ENCODE results near the gene DCHS1. TPM values are rescaled to one million over a fixed set of nuclear protein-coding genes. Genes with fewer than 3 reads are reported as not detected.

The DCHS1 gene
- total RNA-seq, 1 experiment from 2014 or later: 14.2 TPM

GRCh38 chr11:6658647-6659046 is 3.0 kb upstream of the DCHS1 start:
- no peak for TF ChIP-seq AFF4 (CRISPR knock-in tag; IDR thresholded peaks at IDR 0.05; ENCODE audit: borderline replicate concordance)
- TF ChIP-seq MYBL2 (CRISPR knock-in tag; IDR thresholded peaks at IDR 0.05): no peak
- TF ChIP-seq FOXP1 (CRISPR knock-in tag; IDR thresholded peaks at IDR 0.05; ENCODE audit: borderline replicate concordance): no peak
- TF ChIP-seq ZNF121 (CRISPR knock-in tag; IDR thresholded peaks at IDR 0.05): no peak
- TF ChIP-seq RORB (CRISPR knock-in tag; IDR thresholded peaks at IDR 0.05): no peak
- TF ChIP-seq NFYB (CRISPR knock-in tag; conservative IDR thresholded peaks at IDR 0.05; ENCODE audit: low read depth): no peak
- TF ChIP-seq CDX4 (CRISPR knock-in tag; IDR thresholded peaks at IDR 0.05; ENCODE audit: borderline replicate concordance): no peak
- no peak for TF ChIP-seq TEAD1 (CRISPR knock-in tag; IDR thresholded peaks at IDR 0.05)
- TF ChIP-seq ARID4B (CRISPR knock-in tag; IDR thresholded peaks at IDR 0.05; ENCODE audit: borderline replicate concordance): no peak
- TF ChIP-seq HMGA2 (CRISPR knock-in tag; IDR thresholded peaks at IDR 0.05): no peak
- TF ChIP-seq ZNF425 (CRISPR knock-in tag; conservative IDR thresholded peaks at IDR 0.05): no peak
- no peak for TF ChIP-seq RELA (CRISPR knock-in tag; IDR thresholded peaks at IDR 0.05; ENCODE audit: borderline replicate concordance)
- no peak for TF ChIP-seq SP1 (CRISPR knock-in tag; conservative IDR thresholded peaks at IDR 0.05)
- TF ChIP-seq GABPB1 (CRISPR knock-in tag; IDR thresholded peaks at IDR 0.05): no peak
- no peak for TF ChIP-seq KAT7 (CRISPR knock-in tag; IDR thresholded peaks at IDR 0.05; ENCODE audit: borderline replicate concordance)
- no peak for TF ChIP-seq TCF7 (CRISPR knock-in tag; IDR thresholded peaks at IDR 0.05; ENCODE audit: low read depth)
- TF ChIP-seq ATF3 (CRISPR knock-in tag; conservative IDR thresholded peaks at IDR 0.05): no peak
- TF ChIP-seq ZNF232 (CRISPR knock-in tag; IDR thresholded peaks at IDR 0.05): no peak
- no peak for TF ChIP-seq SMAD4 (CRISPR knock-in tag; IDR thresholded peaks at IDR 0.05)
- TF ChIP-seq FOXJ3 (CRISPR knock-in tag; IDR thresholded peaks at IDR 0.05; ENCODE audit: borderline replicate concordance): no peak
- H3K36me3 Mint-ChIP-seq: no peaks in the 10 kb centered on the region
- no peaks in the 10 kb centered on the region for H3K9me3 Mint-ChIP-seq
- H3K4me3 Mint-ChIP-seq: no peak overlapping the region
- peaks cover 19% of the 10 kb centered on the region for H3K27me3 Mint-ChIP-seq (ENCODE audit: low read depth)
- DNase-seq (ENCODE audit: low spot score) (no peak), ATAC-seq (no peak)
- no peak overlapping the region for H3K27ac Mint-ChIP-seq
- CTCF ChIA-PET: interaction anchor here (1.0 to 1.4 kb wide), 2 partner anchors 9 to 279 kb away, joined by 5 to 7 read pairs; no protein-coding TSS in a partner anchor
- peaks cover 11% of the 10 kb centered on the region for H3K4me1 Mint-ChIP-seq
- POLR2A ChIA-PET: no interaction called here
